Fibroblast of villous mesenchyme (primary cell): Measurements from ENCODE around the gene DIO2. TPM values are rescaled to one million over a fixed set of nuclear protein-coding genes. Genes with fewer than 3 reads are reported as not detected.

Experiments
- DNase-seq: peaks from one replicate; pipeline ENCODE4 v3.0.0-alpha.2; 2010; ENCODE audit warnings: low read depth
- H3K4me3 ChIP-seq: 2 replicates; pipeline ENCODE4 v1.5.1; 2011; ENCODE audit warnings: low read depth, mild to moderate bottlenecking, low read length
- total RNA-seq: library from RNA; depleted of rRNA; stranded (reverse); fragments of >200 nt; gene quantifications from 2 replicates; pipeline ENCODE4 v1.2.3, GENCODE V29; 2012
- TF ChIP-seq, protein P1 (sequence below): IDR thresholded peaks from 2 replicates; pipeline ENCODE4 v1.5.1; 2012; ENCODE audit warnings: low read depth, mild to moderate bottlenecking, low read length; ENCODE audit not compliant: insufficient read depth

Gene DIO2
- total RNA-seq, 1 donor = 31.5 TPM

DNA sequence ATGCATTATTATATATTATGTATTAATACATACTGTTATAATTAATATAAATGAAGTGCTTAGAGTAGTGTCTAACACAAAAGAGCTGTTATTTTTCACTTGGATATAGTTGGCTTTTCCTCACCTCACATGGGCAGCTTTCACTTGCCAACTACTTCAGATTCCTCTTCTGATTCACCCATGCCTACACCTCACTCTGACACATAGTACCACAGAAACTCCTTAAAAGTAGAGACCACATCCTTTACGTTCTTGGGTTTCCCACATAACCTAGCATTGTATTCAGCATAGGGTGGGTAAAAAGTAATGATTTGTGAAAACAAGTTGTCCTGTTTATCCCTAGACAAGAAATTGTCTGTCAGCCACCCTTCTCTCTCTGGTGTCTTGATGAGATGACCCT lies 61.0 kb downstream of the DIO2 start:
- no peak overlapping the region for H3K4me3 ChIP-seq
- TF ChIP-seq, protein P1, sequence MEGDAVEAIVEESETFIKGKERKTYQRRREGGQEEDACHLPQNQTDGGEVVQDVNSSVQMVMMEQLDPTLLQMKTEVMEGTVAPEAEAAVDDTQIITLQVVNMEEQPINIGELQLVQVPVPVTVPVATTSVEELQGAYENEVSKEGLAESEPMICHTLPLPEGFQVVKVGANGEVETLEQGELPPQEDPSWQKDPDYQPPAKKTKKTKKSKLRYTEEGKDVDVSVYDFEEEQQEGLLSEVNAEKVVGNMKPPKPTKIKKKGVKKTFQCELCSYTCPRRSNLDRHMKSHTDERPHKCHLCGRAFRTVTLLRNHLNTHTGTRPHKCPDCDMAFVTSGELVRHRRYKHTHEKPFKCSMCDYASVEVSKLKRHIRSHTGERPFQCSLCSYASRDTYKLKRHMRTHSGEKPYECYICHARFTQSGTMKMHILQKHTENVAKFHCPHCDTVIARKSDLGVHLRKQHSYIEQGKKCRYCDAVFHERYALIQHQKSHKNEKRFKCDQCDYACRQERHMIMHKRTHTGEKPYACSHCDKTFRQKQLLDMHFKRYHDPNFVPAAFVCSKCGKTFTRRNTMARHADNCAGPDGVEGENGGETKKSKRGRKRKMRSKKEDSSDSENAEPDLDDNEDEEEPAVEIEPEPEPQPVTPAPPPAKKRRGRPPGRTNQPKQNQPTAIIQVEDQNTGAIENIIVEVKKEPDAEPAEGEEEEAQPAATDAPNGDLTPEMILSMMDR = no peak
- no peak for DNase-seq
